GM04503 (cell line): ENCODE results near the gene POLG.

Experiments used
- DNase-seq: peaks from one replicate; pipeline ENCODE4 v3.0.0-alpha.2; 2012; ENCODE audit warnings: low read depth

Gene POLG

GRCh38 chr15:89356634-89357298 lies 22.1 kb upstream of the POLG start:
- DNase-seq: no peak

- no peak for DNase-seq
Measured at GRCh38 chr15:89353991-89354390, 19.4 kb upstream of the POLG start.

- no peak for DNase-seq
Measured at GRCh38 chr15:89352476-89352875, 17.9 kb upstream of the POLG start.

- no peak for DNase-seq
Measured at GRCh38 chr15:89349206-89349558, 14.6 kb upstream of the POLG start.

GRCh38 chr15:89346516-89347231 lies 12.1 kb upstream of the POLG start:
- DNase-seq: no peak

GRCh38 chr15:89345248-89345647 lies 10.6 kb upstream of the POLG start:
- DNase-seq: no peak

GRCh38 chr15:89342840-89343239 lies 8.2 kb upstream of the POLG start:
- DNase-seq: no peak

GRCh38 chr15:89341316-89342005 lies 6.8 kb upstream of the POLG start:
- no peak for DNase-seq

- no peak for DNase-seq
Measured at GRCh38 chr15:89340573-89340972, 5.9 kb upstream of the POLG start.

GRCh38 chr15:89338036-89338435 lies 3.4 kb upstream of the POLG start:
- DNase-seq: no peak

- DNase-seq: no peak
Measured at GRCh38 chr15:89335298-89336041, 846 bp upstream of the POLG start.

GRCh38 chr15:89333959-89334509 lies 590 bp downstream of the POLG start:
- no peak for DNase-seq

- DNase-seq: no peak
Measured at GRCh38 chr15:89333011-89333860, 1.4 kb downstream of the POLG start.

GRCh38 chr15:89332446-89332845 lies 2.2 kb downstream of the POLG start:
- no peak for DNase-seq

- no peak for DNase-seq
Measured at GRCh38 chr15:89330881-89331595, 3.6 kb downstream of the POLG start.

GRCh38 chr15:89330119-89330518 lies 4.5 kb downstream of the POLG start:
- DNase-seq: no peak

GRCh38 chr15:89329329-89330084 lies 5.1 kb downstream of the POLG start:
- no peak for DNase-seq

- no peak for DNase-seq
Measured at GRCh38 chr15:89328398-89329254, 6.0 kb downstream of the POLG start.

GRCh38 chr15:89327113-89327512 lies 7.5 kb downstream of the POLG start:
- DNase-seq: no peak
